Measurements from ENCODE around the gene TRNAU1AP.

DNA sequence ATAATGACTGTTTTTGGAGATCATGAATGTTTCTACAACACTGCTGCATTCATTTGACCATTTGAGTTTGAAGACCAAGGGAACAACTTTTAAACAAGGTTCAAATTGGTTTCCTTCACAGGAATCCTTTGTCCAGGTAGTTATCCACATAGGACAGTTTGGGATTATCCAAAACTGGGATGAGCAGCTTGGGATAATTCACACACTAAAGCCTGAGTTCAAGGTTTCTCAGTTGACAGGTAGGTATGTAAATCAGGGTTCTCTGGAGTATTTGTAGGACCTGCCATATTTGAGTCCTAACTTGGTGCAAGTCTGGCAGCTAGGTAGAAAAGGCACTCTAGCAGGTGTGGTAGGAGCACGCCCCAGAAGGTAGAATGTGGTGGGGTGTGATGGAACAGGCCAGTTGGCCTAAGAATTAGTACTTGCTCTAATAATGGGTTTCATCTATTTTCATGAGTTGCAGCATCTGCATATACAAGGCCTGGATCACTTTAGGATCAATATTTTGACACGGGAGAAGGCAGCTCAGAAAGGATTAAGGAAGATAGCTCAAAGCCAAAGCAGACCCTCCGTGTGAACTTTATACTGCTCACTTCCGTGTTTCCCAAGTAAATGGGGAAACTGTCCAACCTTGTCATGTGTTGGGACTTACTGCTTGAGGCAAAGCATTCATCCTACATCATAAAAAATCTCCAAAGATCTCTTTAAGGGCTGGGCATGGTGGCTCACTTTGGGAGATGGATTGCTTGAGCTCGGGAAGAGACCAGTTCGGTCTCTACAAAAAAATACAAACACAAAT, 25.1 kb downstream of the TRNAU1AP start:
- TF ChIP-seq POLR2AphosphoS5 (IDR thresholded peaks at IDR 0.05; ENCODE audit: low read depth) = peak; percentile 57
- TF ChIP-seq, protein P1, sequence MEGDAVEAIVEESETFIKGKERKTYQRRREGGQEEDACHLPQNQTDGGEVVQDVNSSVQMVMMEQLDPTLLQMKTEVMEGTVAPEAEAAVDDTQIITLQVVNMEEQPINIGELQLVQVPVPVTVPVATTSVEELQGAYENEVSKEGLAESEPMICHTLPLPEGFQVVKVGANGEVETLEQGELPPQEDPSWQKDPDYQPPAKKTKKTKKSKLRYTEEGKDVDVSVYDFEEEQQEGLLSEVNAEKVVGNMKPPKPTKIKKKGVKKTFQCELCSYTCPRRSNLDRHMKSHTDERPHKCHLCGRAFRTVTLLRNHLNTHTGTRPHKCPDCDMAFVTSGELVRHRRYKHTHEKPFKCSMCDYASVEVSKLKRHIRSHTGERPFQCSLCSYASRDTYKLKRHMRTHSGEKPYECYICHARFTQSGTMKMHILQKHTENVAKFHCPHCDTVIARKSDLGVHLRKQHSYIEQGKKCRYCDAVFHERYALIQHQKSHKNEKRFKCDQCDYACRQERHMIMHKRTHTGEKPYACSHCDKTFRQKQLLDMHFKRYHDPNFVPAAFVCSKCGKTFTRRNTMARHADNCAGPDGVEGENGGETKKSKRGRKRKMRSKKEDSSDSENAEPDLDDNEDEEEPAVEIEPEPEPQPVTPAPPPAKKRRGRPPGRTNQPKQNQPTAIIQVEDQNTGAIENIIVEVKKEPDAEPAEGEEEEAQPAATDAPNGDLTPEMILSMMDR (IDR thresholded peaks at IDR 0.05; ENCODE audit: insufficient read depth, low read length) = no peak

Measured in HL-60 (cell line).